H1 (cell line): ENCODE results near the gene WDR27. TPM values are rescaled to one million over a fixed set of nuclear protein-coding genes. Genes with fewer than 3 reads are reported as not detected.

Experiments used
- CHD7 ChIP-seq: fragments of 300-600 bp; sonication (generic); IDR thresholded peaks from 2 replicates; pipeline ENCODE4 v1.7.1; 2012; ENCODE audit warnings: low read length, moderate library complexity, mild to moderate bottlenecking, inconsistent platforms; ENCODE audit not compliant: insufficient replicate concordance
- CREB1 ChIP-seq: IDR thresholded peaks from 2 replicates; pipeline ENCODE4 v1.6.1; 2012; ENCODE audit warnings: inconsistent platforms
- EGR1 ChIP-seq: IDR thresholded peaks from 2 replicates; pipeline ENCODE4 v1.6.1; 2011; ENCODE audit warnings: low read depth, low read length, borderline replicate concordance
- HDAC6 ChIP-seq: IDR thresholded peaks from one replicate; pipeline ENCODE4 v1.7.1; 2012; ENCODE audit warnings: low read depth, mild to moderate bottlenecking, inconsistent platforms, low read length, moderate library complexity
- JUND ChIP-seq: IDR thresholded peaks from 2 replicates; pipeline ENCODE4 v1.6.1; 2011; ENCODE audit warnings: mild to moderate bottlenecking, improper control_type of control experiment, low read length
- MAFK ChIP-seq: IDR thresholded peaks from 2 replicates; pipeline ENCODE4 v1.6.1; 2012; ENCODE audit warnings: low read depth, mild to moderate bottlenecking, improper control_type of control experiment, low read length
- POU5F1 ChIP-seq: IDR thresholded peaks from 2 replicates; pipeline ENCODE4 v1.6.1; 2011; ENCODE audit warnings: low read depth, mild to moderate bottlenecking, low read length, moderate library complexity
- SP1 ChIP-seq: IDR thresholded peaks from 2 replicates; pipeline ENCODE4 v1.6.1; 2011; ENCODE audit warnings: low read depth, low read length
- TBP ChIP-seq: IDR thresholded peaks from 2 replicates; pipeline ENCODE4 v1.6.1; 2011; ENCODE audit warnings: low read depth, low read length, improper control_type of control experiment
- polyA plus RNA-seq, 7 experiments: library from polyadenylated mRNA; depleted of rRNA in 3 of 7; stranded (reverse) in 5 of 7; unstranded in 2 of 7; fragments of >200 nt in 5 of 7; fragments of 200-250 nt in 2 of 7; gene quantifications; 1 replicate in 5 of 7; 2 replicates in 1 of 7; 4 replicates in 1 of 7; pipeline versions ENCODE4 v1.2.1 to v1.2.3, GENCODE V29; 2011 to 2013; ENCODE audit warnings: missing spikeins in 2 of 7, mixed read lengths in 2 of 7
- total RNA-seq: library from RNA; stranded (reverse); fragmentation: NEBNext Ultra II Directional; extraction: Animal tissue kit (Norgen Biotek cat#: 25700); gene quantifications from 2 replicates; pipeline ENCODE4 v1.2.1, GENCODE V29; 2021

The WDR27 gene
- total and polyA plus RNA-seq, 2 of the 8 experiments (the other 6 are each of a cell fraction or from before 2014, with no cell fraction given) = 53.6 to 68.6 TPM

DNA sequence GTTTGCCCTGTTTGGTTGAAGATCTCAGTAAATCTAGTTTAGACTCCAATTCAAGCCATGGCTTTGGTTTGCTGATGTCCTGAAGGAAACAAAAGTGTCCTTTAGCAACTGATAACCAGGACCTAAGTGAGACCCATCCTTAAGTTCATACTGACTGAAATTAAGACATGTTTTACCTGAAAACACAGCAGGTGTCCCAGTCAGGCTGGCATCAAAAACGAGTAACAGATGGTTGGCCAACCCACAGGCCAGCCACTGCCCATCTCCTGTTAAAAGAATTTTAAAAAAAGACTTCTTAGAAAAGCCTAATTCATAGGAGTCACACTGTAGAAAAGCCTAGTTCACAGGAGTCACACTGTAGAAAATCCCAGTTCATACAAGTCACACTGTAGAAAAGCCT lies 58.3 kb downstream of the WDR27 start (continued):
- no peak for TF ChIP-seq CHD7
- no peak for TF ChIP-seq EGR1
- no peak for TF ChIP-seq POU5F1
- TF ChIP-seq TBP = no peak
- TF ChIP-seq MAFK = no peak
- no peak for TF ChIP-seq JUND
- no peak for TF ChIP-seq SP1
- TF ChIP-seq CREB1 = no peak
- TF ChIP-seq HDAC6 = no peak
- TF ChIP-seq, all 59 proteins: peak for 0
